ENCODE results near the gene TMEM170A. TPM values are rescaled to one million over a fixed set of nuclear protein-coding genes. Genes with fewer than 3 reads are reported as not detected.

Gene TMEM170A
- total and polyA plus RNA-seq, 2 of the 13 experiments (the other 11 are each of a cell fraction or from before 2014, with no cell fraction given), result 35.7 to 39.7 TPM

DNA sequence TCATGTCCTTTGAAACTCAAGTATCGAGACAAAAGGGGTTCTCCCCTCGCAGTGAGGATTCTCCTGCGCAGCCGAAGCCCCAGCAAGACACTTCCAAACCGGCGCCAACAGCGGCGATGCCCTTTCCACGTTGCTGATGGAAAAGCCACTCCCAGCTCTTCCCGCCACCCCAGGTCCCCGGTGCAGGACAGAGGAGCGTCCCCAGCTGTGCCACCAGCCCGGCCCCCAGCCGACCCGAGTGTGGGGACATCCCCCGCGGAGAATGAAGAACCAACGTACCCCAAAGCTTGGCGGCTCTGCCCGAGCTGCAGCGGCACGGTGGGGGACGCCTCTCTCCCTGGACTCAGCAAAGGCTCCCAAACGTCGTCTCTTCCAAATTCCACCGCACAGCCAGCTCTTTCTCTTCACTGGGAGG, 30.2 kb upstream of the TMEM170A start (continued):
- TF ChIP-seq, protein P1, sequence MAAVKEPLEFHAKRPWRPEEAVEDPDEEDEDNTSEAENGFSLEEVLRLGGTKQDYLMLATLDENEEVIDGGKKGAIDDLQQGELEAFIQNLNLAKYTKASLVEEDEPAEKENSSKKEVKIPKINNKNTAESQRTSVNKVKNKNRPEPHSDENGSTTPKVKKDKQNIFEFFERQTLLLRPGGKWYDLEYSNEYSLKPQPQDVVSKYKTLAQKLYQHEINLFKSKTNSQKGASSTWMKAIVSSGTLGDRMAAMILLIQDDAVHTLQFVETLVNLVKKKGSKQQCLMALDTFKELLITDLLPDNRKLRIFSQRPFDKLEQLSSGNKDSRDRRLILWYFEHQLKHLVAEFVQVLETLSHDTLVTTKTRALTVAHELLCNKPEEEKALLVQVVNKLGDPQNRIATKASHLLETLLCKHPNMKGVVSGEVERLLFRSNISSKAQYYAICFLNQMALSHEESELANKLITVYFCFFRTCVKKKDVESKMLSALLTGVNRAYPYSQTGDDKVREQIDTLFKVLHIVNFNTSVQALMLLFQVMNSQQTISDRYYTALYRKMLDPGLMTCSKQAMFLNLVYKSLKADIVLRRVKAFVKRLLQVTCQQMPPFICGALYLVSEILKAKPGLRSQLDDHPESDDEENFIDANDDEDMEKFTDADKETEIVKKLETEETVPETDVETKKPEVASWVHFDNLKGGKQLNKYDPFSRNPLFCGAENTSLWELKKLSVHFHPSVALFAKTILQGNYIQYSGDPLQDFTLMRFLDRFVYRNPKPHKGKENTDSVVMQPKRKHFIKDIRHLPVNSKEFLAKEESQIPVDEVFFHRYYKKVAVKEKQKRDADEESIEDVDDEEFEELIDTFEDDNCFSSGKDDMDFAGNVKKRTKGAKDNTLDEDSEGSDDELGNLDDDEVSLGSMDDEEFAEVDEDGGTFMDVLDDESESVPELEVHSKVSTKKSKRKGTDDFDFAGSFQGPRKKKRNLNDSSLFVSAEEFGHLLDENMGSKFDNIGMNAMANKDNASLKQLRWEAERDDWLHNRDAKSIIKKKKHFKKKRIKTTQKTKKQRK (IDR thresholded peaks at IDR 0.05; ENCODE audit: low read length), result no peak
- no peak for TF ChIP-seq KDM3A (CRISPR knock-in tag; IDR thresholded peaks at IDR 0.05; ENCODE audit: low read depth)
- TF ChIP-seq AGO1 (IDR thresholded peaks at IDR 0.05; ENCODE audit: low read depth, low read length, poor library complexity, severe bottlenecking), result peak; percentile 22
- no peak for TF ChIP-seq ARID2 (CRISPR knock-in tag; IDR thresholded peaks at IDR 0.05; ENCODE audit: borderline replicate concordance)
- TF ChIP-seq NFE2L2 (IDR thresholded peaks at IDR 0.05; ENCODE audit: low read length), result no peak
- no peak for TF ChIP-seq ZNF136 (CRISPR knock-in tag; IDR thresholded peaks at IDR 0.05; ENCODE audit: low read depth)
- no peak for TF ChIP-seq CEBPB (IDR thresholded peaks at IDR 0.05; ENCODE audit: borderline replicate concordance, low read depth, low read length)
- no peak for TF ChIP-seq JUND (CRISPR knock-in tag; IDR thresholded peaks at IDR 0.05)
- TF ChIP-seq IKZF1 (IDR thresholded peaks at IDR 0.05), result no peak
- no peak for TF ChIP-seq ZNF296 (CRISPR knock-in tag; conservative IDR thresholded peaks at IDR 0.05)
- no peak for TF ChIP-seq MAFK (conservative IDR thresholded peaks at IDR 0.05 in 1 of 2, IDR thresholded peaks at IDR 0.05 in 1 of 2; ENCODE audit: low read length in 2 of 2)
- TF ChIP-seq NFIB (CRISPR knock-in tag; IDR thresholded peaks at IDR 0.05; ENCODE audit: borderline replicate concordance), result no peak
- no peak for TF ChIP-seq SMC3 (IDR thresholded peaks at IDR 0.05; ENCODE audit: low read length)
- TF ChIP-seq, protein P2, sequence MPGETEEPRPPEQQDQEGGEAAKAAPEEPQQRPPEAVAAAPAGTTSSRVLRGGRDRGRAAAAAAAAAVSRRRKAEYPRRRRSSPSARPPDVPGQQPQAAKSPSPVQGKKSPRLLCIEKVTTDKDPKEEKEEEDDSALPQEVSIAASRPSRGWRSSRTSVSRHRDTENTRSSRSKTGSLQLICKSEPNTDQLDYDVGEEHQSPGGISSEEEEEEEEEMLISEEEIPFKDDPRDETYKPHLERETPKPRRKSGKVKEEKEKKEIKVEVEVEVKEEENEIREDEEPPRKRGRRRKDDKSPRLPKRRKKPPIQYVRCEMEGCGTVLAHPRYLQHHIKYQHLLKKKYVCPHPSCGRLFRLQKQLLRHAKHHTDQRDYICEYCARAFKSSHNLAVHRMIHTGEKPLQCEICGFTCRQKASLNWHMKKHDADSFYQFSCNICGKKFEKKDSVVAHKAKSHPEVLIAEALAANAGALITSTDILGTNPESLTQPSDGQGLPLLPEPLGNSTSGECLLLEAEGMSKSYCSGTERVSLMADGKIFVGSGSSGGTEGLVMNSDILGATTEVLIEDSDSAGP (CRISPR knock-in tag; IDR thresholded peaks at IDR 0.05; ENCODE audit: borderline replicate concordance), result 0 out of 2 replicates have a peak, but pooled peaks have one; percentile 40
- TF ChIP-seq NR1H2 (CRISPR knock-in tag; IDR thresholded peaks at IDR 0.05; ENCODE audit: borderline replicate concordance, low read depth), result no peak
- TF ChIP-seq, protein P3, sequence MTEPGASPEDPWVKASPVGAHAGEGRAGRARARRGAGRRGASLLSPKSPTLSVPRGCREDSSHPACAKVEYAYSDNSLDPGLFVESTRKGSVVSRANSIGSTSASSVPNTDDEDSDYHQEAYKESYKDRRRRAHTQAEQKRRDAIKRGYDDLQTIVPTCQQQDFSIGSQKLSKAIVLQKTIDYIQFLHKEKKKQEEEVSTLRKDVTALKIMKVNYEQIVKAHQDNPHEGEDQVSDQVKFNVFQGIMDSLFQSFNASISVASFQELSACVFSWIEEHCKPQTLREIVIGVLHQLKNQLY (CRISPR knock-in tag; IDR thresholded peaks at IDR 0.05), result no peak
- no peak for TF ChIP-seq THYN1 (CRISPR knock-in tag; IDR thresholded peaks at IDR 0.05; ENCODE audit: borderline replicate concordance, low read depth)
- TF ChIP-seq NCOR1 (IDR thresholded peaks at IDR 0.05; ENCODE audit: borderline replicate concordance, low read length), result no peak
- TF ChIP-seq ZNF564 (CRISPR knock-in tag; IDR thresholded peaks at IDR 0.05), result 0 out of 2 replicates have a peak, but pooled peaks have one; percentile 10
- TF ChIP-seq, protein P4, sequence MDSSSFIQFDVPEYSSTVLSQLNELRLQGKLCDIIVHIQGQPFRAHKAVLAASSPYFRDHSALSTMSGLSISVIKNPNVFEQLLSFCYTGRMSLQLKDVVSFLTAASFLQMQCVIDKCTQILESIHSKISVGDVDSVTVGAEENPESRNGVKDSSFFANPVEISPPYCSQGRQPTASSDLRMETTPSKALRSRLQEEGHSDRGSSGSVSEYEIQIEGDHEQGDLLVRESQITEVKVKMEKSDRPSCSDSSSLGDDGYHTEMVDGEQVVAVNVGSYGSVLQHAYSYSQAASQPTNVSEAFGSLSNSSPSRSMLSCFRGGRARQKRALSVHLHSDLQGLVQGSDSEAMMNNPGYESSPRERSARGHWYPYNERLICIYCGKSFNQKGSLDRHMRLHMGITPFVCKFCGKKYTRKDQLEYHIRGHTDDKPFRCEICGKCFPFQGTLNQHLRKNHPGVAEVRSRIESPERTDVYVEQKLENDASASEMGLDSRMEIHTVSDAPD (CRISPR knock-in tag; IDR thresholded peaks at IDR 0.05), result no peak
